ENCODE measurements around the gene CIZ1.
A peak's percentile ranks its signal among the peaks of the same experiment; 100 is the strongest.

CIZ1 gene

GRCh38 chr9:128163027-128163515 is 28.3 kb downstream of the CIZ1 start:
- no peak for DNase-seq (ENCODE audit: low spot score)

DNA sequence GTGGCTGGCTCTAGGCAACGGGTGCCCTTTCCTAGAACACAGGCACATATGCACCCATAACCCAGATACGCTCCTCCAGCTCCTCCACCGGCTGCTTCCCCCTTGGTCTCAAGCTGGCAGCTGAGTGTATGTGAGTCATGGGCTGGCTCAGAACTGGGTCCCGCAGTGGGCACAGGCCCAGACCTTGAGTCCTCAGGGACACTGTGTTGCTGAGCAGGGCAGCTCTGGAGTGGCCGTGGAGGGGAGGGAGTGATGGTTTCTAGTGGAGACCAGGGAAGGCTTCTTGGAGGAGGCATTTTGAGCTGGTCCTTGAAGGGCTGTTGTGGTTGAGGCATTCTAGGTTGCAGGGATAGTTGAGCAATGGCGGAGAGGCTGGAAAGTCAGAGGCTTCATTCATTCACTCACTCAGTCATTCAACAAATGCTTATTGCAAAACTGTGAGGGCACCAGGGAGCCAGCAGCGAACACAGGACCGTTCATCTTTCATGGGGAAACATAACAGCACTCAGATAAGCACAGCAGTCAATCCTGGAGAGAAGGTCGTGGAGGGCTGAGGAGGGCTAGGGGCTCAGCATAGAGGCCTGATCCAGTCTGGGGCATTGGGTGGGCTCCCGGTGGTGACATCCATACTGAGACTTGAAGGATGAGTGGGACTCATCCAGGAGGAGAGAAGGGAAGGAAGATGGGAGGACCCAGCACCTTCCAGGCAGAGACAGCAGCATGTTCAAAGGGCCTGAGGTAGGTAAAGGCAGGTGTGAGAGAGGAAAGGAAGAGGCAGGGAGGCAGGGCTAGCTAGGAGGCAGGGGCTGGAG is 29.0 kb downstream of the CIZ1 start:
- peak; percentile 60 for DNase-seq (ENCODE audit: low spot score)

DNA sequence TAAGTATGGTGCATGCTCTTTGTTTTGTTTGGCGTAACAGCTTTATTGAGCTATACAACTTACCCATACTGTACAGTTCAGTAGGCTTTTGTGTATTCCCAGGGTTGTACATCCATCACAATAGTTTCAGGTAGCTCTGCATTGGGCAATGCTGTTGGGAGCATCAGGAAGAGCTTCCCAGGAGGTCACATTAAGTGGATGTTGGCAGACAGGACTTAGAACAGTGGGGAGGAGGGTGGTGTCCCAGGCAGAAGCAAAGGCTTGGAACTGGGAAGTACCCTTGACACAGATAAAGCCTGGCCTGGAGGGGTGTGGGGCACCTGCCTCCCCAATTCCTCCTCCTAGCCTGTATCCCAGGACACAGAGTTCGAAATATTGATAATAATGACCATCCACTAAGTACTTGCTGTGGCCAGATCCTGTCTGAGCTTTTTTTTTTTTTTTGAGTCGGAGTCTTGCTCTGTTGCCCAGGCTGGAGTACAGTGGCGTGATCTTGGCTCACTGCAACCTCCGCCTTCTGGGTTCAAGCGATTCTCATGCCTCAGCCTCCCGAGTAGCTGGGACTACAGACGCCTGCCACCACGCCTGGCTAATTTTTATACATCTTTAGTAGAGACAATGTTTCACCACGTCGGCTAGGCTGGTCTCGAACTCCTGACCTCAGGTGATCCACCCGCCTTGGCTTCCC is 30.0 kb downstream of the CIZ1 start:
- no peak for DNase-seq (ENCODE audit: low spot score)

- DNase-seq (ENCODE audit: low spot score): peak; percentile 60
Observed at GRCh38 chr9:128160603-128160987, 30.8 kb downstream of the CIZ1 start.

DNA sequence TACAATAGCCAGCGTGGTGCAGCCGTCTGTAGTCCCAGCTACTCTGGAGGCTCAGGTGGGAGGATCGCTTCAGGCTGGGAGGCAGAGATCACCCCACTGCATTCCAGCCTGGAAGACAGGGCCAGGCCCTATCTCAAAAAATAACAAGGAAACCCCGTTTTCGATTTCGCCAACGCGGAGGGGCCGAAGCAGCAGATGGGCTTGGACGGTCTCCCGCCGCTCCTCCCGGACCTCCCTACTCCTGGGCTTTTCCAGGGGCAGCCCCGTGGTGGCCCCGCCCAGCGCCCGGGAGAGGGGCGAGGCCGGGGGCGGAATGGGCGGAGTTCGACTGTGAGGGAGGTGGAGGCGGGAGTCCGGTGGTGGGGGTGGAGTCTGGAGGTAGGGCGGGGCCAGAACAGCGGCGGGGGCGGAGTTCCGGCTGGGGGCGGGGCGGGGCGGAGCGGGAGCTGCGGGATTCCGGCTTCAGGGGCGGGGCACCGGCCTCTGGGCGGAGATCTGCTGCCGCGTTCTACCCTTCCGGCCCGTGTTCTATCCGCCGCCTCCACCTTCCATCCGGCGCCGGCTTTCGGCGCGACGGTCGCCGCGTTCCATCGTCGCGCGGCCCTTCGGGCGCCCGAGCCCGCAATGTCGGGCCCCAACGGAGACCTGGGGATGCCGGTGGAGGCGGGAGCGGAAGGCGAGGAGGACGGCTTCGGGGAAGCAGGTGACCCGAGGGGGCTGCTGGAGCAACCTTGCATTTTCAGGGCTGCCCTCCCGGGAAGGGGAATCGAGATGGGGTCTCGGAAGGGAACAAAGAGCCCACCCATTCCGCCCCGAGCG is 31.4 kb downstream of the CIZ1 start, which contains the start of gene BBLN:
Gene BBLN (plus strand): TSS at position 482 of the 819 bp plus-strand sequence. CDS start 143 bp downstream, at position 625.
- peak; percentile 100 for DNase-seq (ENCODE audit: low spot score)

DNA sequence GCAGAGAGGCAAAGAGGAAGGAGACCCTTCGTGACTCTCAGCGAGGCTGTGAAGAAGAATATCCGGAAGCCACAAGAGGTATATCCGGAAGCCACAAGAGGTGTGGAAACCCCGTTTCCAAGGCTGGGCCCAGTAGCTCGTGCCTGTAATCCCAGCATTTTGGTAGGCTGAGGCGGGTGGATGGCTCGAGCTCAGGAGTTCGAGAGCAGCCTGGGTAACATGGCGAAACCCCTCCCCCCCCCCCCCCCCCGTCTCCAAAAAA is 31.9 kb downstream of the CIZ1 start:
- DNase-seq (ENCODE audit: low spot score): no peak

GRCh38 chr9:128155736-128156500 is 35.5 kb downstream of the CIZ1 start:
- no peak for DNase-seq (ENCODE audit: low spot score)

DNA sequence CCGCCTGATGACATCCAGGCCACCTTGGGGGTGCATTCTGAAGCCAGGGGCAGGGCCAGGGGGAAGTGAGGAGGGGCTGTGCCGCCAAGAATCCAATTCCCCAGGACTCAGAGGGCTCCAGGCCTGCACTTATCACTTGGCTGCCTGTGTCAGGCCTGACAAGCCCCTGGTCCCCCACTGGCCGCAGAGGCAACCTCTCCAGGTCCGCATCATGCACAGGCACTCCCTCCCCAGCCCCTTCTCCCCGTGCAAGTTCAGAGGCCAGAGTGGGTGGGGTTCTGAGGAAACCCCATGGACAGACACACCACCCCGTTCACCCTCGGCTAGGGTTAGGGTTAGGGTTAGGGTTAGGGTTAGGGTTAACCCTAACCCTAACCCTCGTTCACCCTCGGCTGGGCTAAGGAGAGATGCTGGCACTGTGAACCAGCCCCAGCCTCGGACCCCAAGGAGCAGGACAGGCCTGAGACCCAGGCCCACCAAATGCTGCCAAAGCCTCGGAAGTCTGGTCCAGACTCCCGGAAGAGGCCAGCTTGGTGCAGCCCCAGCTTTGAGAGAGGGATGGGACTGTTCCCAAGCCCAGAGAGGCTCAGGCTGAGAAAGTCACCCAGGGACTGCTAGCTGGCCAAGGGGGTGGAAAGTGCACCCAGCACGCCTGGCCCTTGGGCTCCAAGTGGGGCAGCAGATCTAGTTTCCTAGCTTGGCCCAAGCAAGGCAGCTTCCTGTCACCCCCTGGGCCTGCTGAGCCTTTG is 37.3 kb downstream of the CIZ1 start:
- DNase-seq (ENCODE audit: low spot score): no peak

DNA sequence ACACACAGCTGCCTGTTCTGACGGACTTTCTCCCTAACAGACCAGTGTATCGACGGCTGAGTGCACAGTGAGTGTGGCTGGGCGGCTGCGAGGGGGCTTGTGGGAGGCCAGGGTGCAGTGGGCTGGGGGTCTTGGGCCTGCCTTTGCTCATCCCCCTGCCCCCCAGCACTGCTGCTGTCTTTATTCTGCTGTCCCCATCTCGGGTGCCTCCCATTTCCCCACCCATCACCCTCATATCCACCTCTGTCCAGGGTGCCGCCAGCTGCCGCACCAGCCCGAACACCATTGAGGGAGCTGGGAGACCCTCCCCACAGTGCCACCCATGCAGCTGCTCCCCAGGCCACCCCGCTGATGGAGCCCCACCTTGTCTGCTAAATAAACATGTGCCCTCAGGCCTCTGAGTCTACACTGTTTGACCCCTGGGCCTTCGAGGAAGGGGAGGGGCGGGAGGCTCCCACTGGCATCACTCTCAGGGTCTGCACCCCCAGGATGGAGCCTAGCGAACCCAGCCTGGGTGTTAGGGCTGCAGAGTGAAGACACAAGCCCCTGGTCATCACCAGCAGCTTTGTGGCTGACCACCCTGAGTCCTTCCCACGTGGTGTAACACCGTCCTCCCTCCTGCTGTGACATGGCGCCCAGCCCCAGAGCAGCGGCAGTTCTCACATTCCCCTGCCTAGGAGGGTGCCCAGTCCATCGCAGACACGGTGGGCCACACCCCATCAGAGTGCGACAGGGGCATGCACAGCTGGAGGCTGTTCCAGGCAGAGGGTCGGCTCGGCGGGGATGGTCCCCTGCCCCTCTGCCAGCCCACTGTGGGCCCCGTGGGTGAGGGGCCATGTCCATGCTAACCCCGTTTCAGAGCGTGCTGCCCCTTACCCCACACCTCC is 38.1 kb downstream of the CIZ1 start:
- no peak for DNase-seq (ENCODE audit: low spot score)

- no peak for DNase-seq (ENCODE audit: low spot score)
Observed at GRCh38 chr9:128152133-128153059, 39.0 kb downstream of the CIZ1 start.

DNA sequence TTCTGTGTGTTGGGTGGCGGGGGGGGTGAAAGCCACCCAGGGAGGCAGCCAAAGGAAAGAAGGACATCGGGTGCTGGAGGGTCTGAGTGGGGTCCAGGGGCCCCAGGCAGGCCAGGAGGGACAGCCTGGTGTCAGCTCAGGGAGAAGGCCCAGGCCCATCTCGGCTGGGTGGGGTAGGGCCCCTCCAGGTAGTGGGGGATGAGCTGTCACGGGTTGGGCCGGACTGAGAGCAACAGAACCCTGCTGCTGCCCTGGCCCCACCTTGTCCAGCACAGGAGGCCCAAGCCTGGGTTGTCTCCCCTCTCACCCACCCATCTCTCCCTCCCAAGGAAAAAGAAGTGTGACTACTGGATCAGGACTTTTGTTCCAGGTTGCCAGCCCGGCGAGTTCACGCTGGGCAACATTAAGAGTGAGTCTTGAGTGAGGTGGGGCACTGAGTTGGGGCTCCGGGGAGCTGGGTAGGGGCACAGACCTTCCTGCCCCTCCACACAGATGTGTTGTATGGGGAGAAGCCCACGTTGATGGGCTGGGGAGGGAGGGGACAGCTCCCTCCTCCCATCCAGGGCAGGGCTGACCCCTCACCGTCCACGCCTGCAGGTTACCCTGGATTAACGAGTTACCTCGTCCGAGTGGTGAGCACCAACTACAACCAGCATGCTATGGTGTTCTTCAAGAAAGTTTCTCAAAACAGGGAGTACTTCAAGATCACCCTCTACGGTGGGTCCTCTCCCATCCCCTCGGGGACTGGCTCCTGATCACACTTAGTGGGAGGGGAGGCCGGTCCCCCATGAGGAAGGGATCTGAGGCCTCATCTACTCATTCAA is 39.9 kb downstream of the CIZ1 start:
- no peak for DNase-seq (ENCODE audit: low spot score)

GRCh38 chr9:128150594-128151308 is 40.6 kb downstream of the CIZ1 start:
- DNase-seq (ENCODE audit: low spot score): no peak

GRCh38 chr9:128149951-128150593 is 41.3 kb downstream of the CIZ1 start:
- DNase-seq (ENCODE audit: low spot score): no peak

DNA sequence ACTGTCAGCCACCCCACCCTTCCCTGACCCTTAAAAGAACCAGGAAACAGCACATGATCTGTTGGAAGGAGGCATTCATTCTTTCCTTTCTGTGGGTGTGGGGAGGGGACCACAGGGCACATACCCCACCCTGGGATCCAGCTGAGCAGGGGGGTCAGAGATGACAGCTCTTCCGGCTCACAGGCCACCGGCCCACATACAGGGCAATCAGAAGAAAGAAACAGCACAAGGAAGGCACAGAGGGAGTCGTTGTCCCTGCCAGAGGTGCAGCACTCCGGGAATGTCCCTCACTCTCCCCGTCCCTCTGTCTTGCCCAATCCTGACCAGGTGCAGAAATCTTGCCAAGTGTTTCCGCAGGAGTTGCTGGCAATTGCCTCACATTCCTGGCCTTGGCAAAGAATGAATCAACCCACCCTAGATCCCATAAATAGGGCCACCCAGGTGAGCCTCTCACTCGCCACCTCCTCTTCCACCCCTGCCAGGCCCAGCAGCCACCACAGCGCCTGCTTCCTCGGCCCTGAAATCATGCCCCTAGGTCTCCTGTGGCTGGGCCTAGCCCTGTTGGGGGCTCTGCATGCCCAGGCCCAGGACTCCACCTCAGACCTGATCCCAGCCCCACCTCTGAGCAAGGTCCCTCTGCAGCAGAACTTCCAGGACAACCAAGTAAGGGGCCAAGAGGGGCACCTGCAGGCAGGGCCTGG is 42.2 kb downstream of the CIZ1 start, which contains the start of gene LCN2:
Gene LCN2 (plus strand): TSS at position 453 of the 701 bp plus-strand sequence. CDS start 73 bp downstream, at position 526.
- DNase-seq (ENCODE audit: low spot score): no peak

- no peak for DNase-seq (ENCODE audit: low spot score)
Observed at GRCh38 chr9:128148509-128149000, 42.8 kb downstream of the CIZ1 start.

DNA sequence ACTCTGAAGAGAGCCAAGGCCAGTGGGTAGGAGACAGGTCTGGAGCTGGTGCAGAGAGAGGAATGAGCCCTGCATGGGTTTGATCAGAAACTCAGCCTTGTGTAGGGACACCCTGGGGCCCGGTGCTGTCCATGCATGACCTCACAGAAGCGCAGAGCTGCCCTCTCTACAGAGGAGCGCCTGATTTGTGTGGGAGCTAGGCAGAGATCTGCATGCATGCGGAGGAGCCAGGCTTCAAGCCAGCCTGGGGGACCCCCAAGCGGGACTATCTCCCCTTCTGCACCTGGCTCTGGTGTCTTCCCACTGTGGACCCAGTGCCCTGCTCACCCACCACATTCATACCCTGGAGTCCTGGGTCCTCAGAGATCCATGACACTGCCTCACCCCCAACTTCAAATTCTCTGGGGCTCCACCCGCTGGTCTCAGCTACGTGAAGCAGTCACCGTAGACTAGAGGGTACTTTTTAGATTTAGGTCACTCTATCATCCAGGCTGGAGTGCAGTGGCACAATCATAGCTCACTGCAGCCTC is 44.7 kb downstream of the CIZ1 start:
- DNase-seq (ENCODE audit: low spot score): no peak
